HEK293T (cell line): ENCODE results near the gene CDIPT.

Experiments
- CTCF ChIA-PET: fragments of 350-600 bp; formaldehyde crosslinking; extraction: SDS; loops from one replicate; lab custom pipeline; 2021; ENCODE audit warnings: antibody characterized with exemption, inconsistent platforms; lab: Yijun Ruan, JAX
- POLR2A ChIA-PET: fragments of 350-600 bp; formaldehyde crosslinking; extraction: SDS; loops from one replicate; lab custom pipeline; 2020; ENCODE audit warnings: antibody characterized with exemption, inconsistent platforms; lab: Yijun Ruan, JAX
- DNase-seq: peaks from one replicate; pipeline ENCODE4 v3.0.0; 2012; ENCODE audit warnings: mixed read lengths; ENCODE audit errors: extremely low spot score
- ARNT ChIP-seq: fragments of 450-650 bp; IDR thresholded peaks from 2 replicates; pipeline ENCODE4 v1.6.1; 2017; ENCODE audit warnings: mild to moderate bottlenecking
- BHLHE40 ChIP-seq: fragments of 450-650 bp; IDR thresholded peaks from 2 replicates; pipeline ENCODE4 v1.6.1; 2016; ENCODE audit warnings: mild to moderate bottlenecking, moderate library complexity, borderline replicate concordance
- CTBP1 ChIP-seq: fragments of 450-650 bp; IDR thresholded peaks from 2 replicates; pipeline ENCODE4 v1.6.1; 2016; ENCODE audit warnings: borderline replicate concordance
- ELF4 ChIP-seq: fragments of 450-650 bp; IDR thresholded peaks from 2 replicates; pipeline ENCODE4 v1.6.1; 2017; ENCODE audit warnings: antibody characterized with exemption
- FOXA1 ChIP-seq: fragments of 450-650 bp; IDR thresholded peaks from 2 replicates; pipeline ENCODE4 v1.6.1; 2016; ENCODE audit warnings: mild to moderate bottlenecking
- FOXK2 ChIP-seq: fragments of 450-650 bp; IDR thresholded peaks from 2 replicates; pipeline ENCODE4 v1.6.1; 2016; ENCODE audit warnings: mild to moderate bottlenecking
- FOXM1 ChIP-seq: fragments of 450-650 bp; IDR thresholded peaks from 2 replicates; pipeline ENCODE4 v1.6.1; 2017; ENCODE audit warnings: mild to moderate bottlenecking, borderline replicate concordance
- HDGF ChIP-seq: fragments of 450-650 bp; IDR thresholded peaks from 2 replicates; pipeline ENCODE4 v1.6.1; 2017; ENCODE audit warnings: antibody characterized with exemption, borderline replicate concordance
- L3MBTL2 ChIP-seq: fragments of 450-650 bp; conservative IDR thresholded peaks from 2 replicates; pipeline ENCODE4 v1.6.1; 2016; ENCODE audit warnings: mild to moderate bottlenecking
- LEF1 ChIP-seq: fragments of 450-650 bp; IDR thresholded peaks from 2 replicates; pipeline ENCODE4 v1.6.1; 2017; ENCODE audit warnings: mild to moderate bottlenecking, borderline replicate concordance
- NFRKB ChIP-seq: fragments of 450-650 bp; IDR thresholded peaks from 2 replicates; pipeline ENCODE4 v1.6.1; 2016; ENCODE audit warnings: mild to moderate bottlenecking, moderate library complexity
- SP1 ChIP-seq: fragments of 450-650 bp; IDR thresholded peaks from 2 replicates; pipeline ENCODE4 v1.6.1; 2017
- SUZ12 ChIP-seq: fragments of 450-650 bp; IDR thresholded peaks from 2 replicates; pipeline ENCODE4 v1.6.1; 2016; ENCODE audit warnings: mild to moderate bottlenecking
- TARDBP ChIP-seq: fragments of 450-650 bp; IDR thresholded peaks from 2 replicates; pipeline ENCODE4 v1.6.1; 2016
- ZNF384 ChIP-seq: fragments of 450-650 bp; IDR thresholded peaks from 2 replicates; pipeline ENCODE4 v1.6.1; 2016
- TF ChIP-seq, protein P1 (sequence below): fragments of 450-650 bp; IDR thresholded peaks from 2 replicates; pipeline ENCODE4 v1.6.1; 2016

The CDIPT gene

DNA sequence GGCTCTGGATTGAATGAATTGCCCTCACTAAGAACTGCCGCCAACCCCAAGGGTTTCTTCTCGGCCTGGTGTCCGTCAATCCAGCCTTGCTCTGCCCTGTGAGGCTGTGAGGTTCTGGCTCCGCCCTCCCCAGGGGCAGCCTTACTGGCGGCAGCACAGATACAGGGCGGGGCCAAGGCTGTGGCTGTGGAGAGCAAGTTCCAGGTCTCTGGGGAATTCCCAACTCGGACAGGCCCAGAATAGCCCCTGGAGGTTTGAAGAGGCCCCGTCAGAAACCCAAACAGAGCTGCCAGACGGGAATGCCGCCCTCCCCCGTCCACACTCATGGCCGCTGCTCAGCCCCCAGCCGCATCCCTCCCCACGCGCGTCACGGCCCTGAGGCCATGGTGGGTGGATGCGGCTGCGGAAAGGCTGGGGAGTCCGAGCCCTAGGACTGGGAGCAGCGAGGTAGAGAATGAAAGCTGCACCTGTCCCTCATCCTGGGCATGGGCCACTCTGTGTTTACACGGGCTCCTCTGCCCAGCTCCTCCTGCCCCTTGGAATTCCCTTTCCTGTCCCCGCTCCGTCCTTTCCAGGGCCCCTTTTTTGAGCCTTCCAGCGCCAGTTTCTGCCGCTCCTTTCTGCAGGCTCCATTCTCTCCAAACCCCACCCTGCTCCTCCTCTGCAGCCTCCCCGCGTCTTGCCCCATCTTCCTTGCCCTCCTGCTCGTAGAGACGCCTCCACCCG lies 51.7 kb downstream of the CDIPT start:
- TF ChIP-seq SP1 (no peak), FOXA1 (no peak), LEF1 (no peak), FOXK2 (no peak), SUZ12 (no peak), HDGF (no peak), ELF4 (no peak), L3MBTL2 (no peak), TARDBP (no peak), CTBP1 (no peak), ZNF384 (no peak), BHLHE40 (no peak), ARNT (no peak), FOXM1 (no peak), NFRKB (no peak)
- TF ChIP-seq, protein P1, sequence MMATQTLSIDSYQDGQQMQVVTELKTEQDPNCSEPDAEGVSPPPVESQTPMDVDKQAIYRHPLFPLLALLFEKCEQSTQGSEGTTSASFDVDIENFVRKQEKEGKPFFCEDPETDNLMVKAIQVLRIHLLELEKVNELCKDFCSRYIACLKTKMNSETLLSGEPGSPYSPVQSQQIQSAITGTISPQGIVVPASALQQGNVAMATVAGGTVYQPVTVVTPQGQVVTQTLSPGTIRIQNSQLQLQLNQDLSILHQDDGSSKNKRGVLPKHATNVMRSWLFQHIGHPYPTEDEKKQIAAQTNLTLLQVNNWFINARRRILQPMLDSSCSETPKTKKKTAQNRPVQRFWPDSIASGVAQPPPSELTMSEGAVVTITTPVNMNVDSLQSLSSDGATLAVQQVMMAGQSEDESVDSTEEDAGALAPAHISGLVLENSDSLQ: no peak
- ChIA-PET POLR2A (interaction anchor here (0.8 to 10.8 kb wide), 9 partner anchors 7 to 242 kb away, joined by 3 to 176 read pairs (median 4); partner anchors contain the start of genes KIF22, MAZ and TAOK2), CTCF (interaction anchor here (0.8 to 1.4 kb wide), 5 partner anchors 37 to 1175 kb away, joined by 3 to 6 read pairs (median 3); no protein-coding TSS in a partner anchor)
- peak; percentile 93 for DNase-seq

DNA sequence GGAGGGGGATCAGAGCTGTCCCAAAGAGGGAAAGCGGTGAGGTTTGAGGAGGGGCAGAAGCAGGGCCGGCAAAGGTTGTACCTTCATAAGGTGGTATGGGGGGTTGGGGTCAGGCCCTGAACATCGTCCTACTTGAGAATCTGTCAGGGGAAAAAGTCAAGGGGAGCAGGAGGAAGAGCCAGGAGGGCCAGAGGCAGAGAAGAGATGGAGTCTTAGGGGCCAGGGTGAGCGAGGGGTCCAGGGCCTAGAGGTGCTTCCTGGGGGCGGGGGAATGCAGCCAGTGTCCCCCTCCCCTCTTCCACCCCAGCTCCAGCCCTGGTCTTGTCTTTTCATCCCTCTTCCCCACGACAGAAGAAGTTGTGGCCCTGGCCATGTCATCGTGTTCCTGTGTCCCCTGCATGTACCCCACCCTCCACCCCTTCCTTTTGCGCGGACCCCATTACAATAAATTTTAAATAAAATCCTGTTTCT lies 52.3 kb downstream of the CDIPT start:
- ChIA-PET POLR2A (interaction anchor here (0.7 to 10.8 kb wide), 9 partner anchors 6 to 192 kb away, joined by 3 to 176 read pairs (median 5); partner anchors contain the start of genes KIF22, MAZ and TAOK2), CTCF (interaction anchor here (1.0 to 1.4 kb wide), 3 partner anchors 38 to 1175 kb away, joined by 3 to 6 read pairs (median 4); no protein-coding TSS in a partner anchor)
- DNase-seq: no peak
- no peak for TF ChIP-seq CTBP1
- TF ChIP-seq BHLHE40: no peak
- TF ChIP-seq ELF4: no peak
- no peak for TF ChIP-seq FOXK2
- TF ChIP-seq HDGF: no peak
- no peak for TF ChIP-seq FOXM1
- TF ChIP-seq ARNT: no peak
- TF ChIP-seq FOXA1: no peak
- TF ChIP-seq ZNF384: no peak
- TF ChIP-seq LEF1: no peak

DNA sequence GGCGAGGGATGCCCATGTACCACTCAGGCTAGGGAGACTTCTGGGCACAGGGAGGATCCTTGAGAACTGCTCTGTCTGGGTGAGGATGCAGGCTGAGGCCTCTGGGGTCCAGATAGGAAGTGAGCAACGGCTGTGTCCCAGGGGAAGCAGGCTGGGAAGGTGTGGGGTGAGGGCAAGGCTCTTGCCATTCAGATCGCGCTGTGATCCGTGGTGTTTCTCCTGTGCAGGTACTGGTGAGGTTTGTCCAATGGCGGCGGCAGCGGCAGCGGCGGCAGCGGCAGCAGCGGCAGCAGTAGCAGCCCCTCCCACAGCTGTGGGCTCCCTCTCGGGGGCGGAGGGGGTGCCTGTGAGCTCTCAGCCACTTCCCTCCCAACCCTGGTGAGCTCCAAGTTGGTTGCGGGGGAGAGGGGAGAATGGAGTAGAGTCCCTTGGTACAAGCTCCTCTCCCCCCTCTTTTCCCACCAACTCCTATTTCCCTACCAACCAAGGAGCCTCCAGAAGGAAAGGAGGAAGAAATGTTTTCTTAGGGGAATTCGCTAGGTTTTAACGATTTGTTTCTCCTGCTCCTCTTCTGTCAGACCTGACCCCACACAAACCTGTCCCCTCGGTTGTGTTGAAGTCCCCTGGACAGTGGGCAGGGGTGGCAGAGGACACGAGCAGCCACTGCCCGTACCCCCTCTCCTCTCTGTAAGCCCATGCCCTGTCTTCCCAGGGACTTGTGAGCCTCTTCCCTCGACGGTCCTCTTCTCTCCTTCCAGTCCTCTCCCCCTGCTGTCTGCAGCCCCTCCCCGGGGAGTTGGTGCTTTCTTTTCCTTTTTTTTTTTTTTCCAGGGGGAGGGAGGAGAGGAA lies 53.0 kb downstream of the CDIPT start:
- ChIA-PET POLR2A (interaction anchor here (0.7 to 1.9 kb wide), 4 partner anchors 20 to 255 kb away, joined by 3 to 5 read pairs (median 4); partner anchors contain the start of genes ALDOA, KIF22 and TMEM219), CTCF (interaction anchor here (0.7 to 1.4 kb wide), 3 partner anchors 20 to 1143 kb away, joined by 3 to 6 read pairs (median 3); partner anchors contain the start of gene KIF22)
- TF ChIP-seq L3MBTL2 (no peak), CTBP1 (no peak), SP1 (no peak), NFRKB (no peak), ARNT (no peak), SUZ12 (no peak), LEF1 (no peak), TARDBP (no peak), FOXM1 (no peak), HDGF (no peak), ELF4 (no peak), ZNF384 (no peak), FOXA1 (no peak), FOXK2 (no peak), BHLHE40 (no peak)
- TF ChIP-seq, protein P1: no peak
- no peak for DNase-seq

DNA sequence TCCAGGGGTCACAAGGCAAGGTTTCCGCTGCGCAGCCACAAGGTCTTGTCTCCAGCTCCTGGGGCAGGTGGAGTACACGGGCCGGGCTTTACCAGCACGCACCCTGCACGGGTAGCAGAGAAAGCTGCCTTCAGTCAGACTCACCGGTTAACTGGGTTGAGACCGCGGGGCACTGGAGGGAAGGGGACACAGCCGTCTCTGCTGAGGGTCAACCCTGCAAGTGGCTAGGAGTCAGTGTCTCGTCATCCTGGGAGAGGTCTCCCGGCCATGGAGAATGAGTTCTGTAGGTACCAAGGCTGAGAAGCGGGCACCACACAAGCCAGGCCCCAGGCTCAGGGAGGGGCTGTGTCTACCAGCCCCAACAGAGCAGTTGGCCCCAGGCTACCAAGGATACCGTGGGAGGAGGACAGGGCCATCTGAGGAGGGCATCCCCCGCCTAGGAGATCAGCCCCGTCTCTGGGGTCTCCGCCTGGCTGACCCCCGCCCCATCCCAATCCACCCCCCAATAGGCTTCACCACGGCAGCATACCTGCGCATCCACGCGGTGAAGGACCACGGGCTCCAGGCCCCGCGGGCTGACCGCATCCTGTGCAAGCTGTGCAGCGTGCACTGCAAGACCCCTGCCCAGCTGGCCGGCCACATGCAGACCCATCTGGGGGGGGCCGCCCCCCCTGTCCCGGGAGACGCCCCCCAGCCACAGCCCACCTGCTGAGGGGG lies 53.8 kb downstream of the CDIPT start:
- CTCF ChIA-PET: interaction anchor here (0.6 to 0.7 kb wide), 2 partner anchors 19 to 1188 kb away, joined by 3 to 9 read pairs; partner anchors contain the start of gene KIF22
- TF ChIP-seq NFRKB (no peak), ELF4 (no peak), FOXM1 (no peak), SUZ12 (no peak), CTBP1 (no peak), HDGF (no peak), FOXK2 (no peak), LEF1 (no peak), SP1 (no peak), BHLHE40 (no peak), ZNF384 (no peak), FOXA1 (no peak), L3MBTL2 (no peak)
- TF ChIP-seq, protein P1: no peak
- POLR2A ChIA-PET: interaction anchor here (0.7 to 9.5 kb wide), 11 partner anchors 7 to 1237 kb away, joined by 3 to 176 read pairs (median 5); partner anchors contain the start of genes ALDOA, HIRIP3, KIF22 and MVP
- DNase-seq: no peak
